Thoracic aorta (tissue), 2 donors: ENCODE results near the gene SDF2L1. TPM values are rescaled to one million over a fixed set of nuclear protein-coding genes. Genes with fewer than 3 reads are reported as not detected.
"Not testable (repeated sequence)": the region's sequence is repeated elsewhere in the genome, so short reads cannot be mapped to it uniquely, and the experiment has no call there.

Source experiments
- ATAC-seq: fragments of 150-250 bp; one replicate; pipeline ENCODE4 v1.8.0; 2017; ENCODE audit warnings: low read depth; ENCODE audit not compliant: insufficient number of reproducible peaks, low FRiP score
- DNase-seq: peaks from one replicate; pipeline ENCODE4 v3.0.0-alpha.2; 2020; ENCODE audit warnings: low spot score
- H3K27ac ChIP-seq, 2 donors: fragments of 200-600 bp; sonication (generic); 1 replicate in 1 of 2; 2 replicates in 1 of 2; pipeline ENCODE4 v1.5.1; 2016; ENCODE audit warnings: mild to moderate bottlenecking in 2 of 2, moderate library complexity in 2 of 2
- H3K27me3 ChIP-seq: fragments of 200-600 bp; sonication (generic); replicated peaks from 2 replicates; pipeline ENCODE4 v1.6.0; 2016; ENCODE audit warnings: mild to moderate bottlenecking; ENCODE audit not compliant: insufficient read depth
- H3K36me3 ChIP-seq: fragments of 200-600 bp; sonication (generic); one replicate; pipeline ENCODE4 v1.5.1; 2016
- H3K4me1 ChIP-seq, 2 donors: fragments of 200-600 bp; sonication (generic); 1 replicate in 1 of 2; 2 replicates in 1 of 2; pipeline versions ENCODE4 v1.5.1 to v1.6.0; 2016; ENCODE audit warnings: low read depth in 2 of 2, mild to moderate bottlenecking in 1 of 2; ENCODE audit not compliant: control insufficient read depth in 1 of 2
- H3K4me3 ChIP-seq: fragments of 200-600 bp; sonication (generic); 2 replicates; pipeline ENCODE4 v1.5.1; 2016; ENCODE audit warnings: mild to moderate bottlenecking
- H3K9me3 ChIP-seq: fragments of 200-600 bp; sonication (generic); 2 replicates; pipeline ENCODE4 v1.5.1; 2016
- CTCF ChIP-seq: fragments of 200-600 bp; sonication (generic); IDR thresholded peaks from one replicate; pipeline ENCODE4 v1.5.1; 2019; ENCODE audit warnings: antibody characterized with exemption
- total RNA-seq, 2 donors: library from RNA; depleted of rRNA; stranded (reverse); fragments of >200 nt; gene quantifications; one replicate each; pipeline versions ENCODE4 v1.1.0 to v1.2.3, GENCODE V29; 2016

The SDF2L1 gene
- total RNA-seq, 2 donors from 2014 or later, result 40.9 to 54.0 TPM

GRCh38 chr22:21688341-21688705 lies 46.2 kb downstream of the SDF2L1 start:
- Histone ChIP-seq H3K27ac (no peak overlapping the region), H3K4me1 (peaks cover 0 to 3% of the 10 kb centered on the region in 2 donors), H3K27me3 (no peaks in the 10 kb centered on the region), H3K9me3 (no peaks in the 10 kb centered on the region), H3K4me3 (no peak overlapping the region), H3K36me3 (peaks cover 47% of the 10 kb centered on the region)
- ATAC-seq (no peak), DNase-seq (no peak)
- TF ChIP-seq CTCF, result no peak

- H3K27me3 ChIP-seq, result no peaks in the 10 kb centered on the region
- DNase-seq, result no peak
- no peak overlapping the region for H3K4me3 ChIP-seq
- peaks cover 0 to 3% of the 10 kb centered on the region in 2 donors for H3K4me1 ChIP-seq
- no peak overlapping the region for H3K27ac ChIP-seq
- no peak for ATAC-seq
- no peak for TF ChIP-seq CTCF
- peaks cover 49% of the 10 kb centered on the region for H3K36me3 ChIP-seq
- no peaks in the 10 kb centered on the region for H3K9me3 ChIP-seq
Measured at GRCh38 chr22:21688706-21689381, 46.7 kb downstream of the SDF2L1 start.

GRCh38 chr22:21690401-21690801 lies 48.3 kb downstream of the SDF2L1 start:
- no peak for ATAC-seq
- H3K4me3 ChIP-seq, result no peak overlapping the region
- H3K27me3 ChIP-seq, result no peaks in the 10 kb centered on the region
- no peak for DNase-seq
- H3K4me1 ChIP-seq, result peaks cover 0 to 3% of the 10 kb centered on the region in 2 donors
- H3K9me3 ChIP-seq, result no peaks in the 10 kb centered on the region
- H3K27ac ChIP-seq, result peak overlapping the region; percentile 34 to 61
- no peak for TF ChIP-seq CTCF
- peaks cover 49% of the 10 kb centered on the region for H3K36me3 ChIP-seq

GRCh38 chr22:21691816-21692215 lies 49.7 kb downstream of the SDF2L1 start:
- peaks cover 47% of the 10 kb centered on the region for H3K36me3 ChIP-seq
- H3K27me3 ChIP-seq, result no peaks in the 10 kb centered on the region
- ATAC-seq (no peak), DNase-seq (no peak)
- H3K4me3 ChIP-seq, result no peak overlapping the region
- peaks cover 3 to 5% of the 10 kb centered on the region in 2 donors for H3K4me1 ChIP-seq
- H3K27ac ChIP-seq, result no peak overlapping the region
- TF ChIP-seq CTCF, result no peak
- H3K9me3 ChIP-seq, result no peaks in the 10 kb centered on the region

- not testable (repeated sequence) for H3K9me3 ChIP-seq, ATAC-seq, H3K27ac ChIP-seq, DNase-seq, H3K27me3 ChIP-seq, H3K4me3 ChIP-seq
- Histone ChIP-seq H3K4me1 (peaks cover 5 to 16% of the 10 kb centered on the region in 2 donors), H3K36me3 (peaks cover 41% of the 10 kb centered on the region)
Measured at GRCh38 chr22:21692856-21693255, 50.8 kb downstream of the SDF2L1 start.
